ENCODE data around the gene MT1E.

Gene MT1E

DNA sequence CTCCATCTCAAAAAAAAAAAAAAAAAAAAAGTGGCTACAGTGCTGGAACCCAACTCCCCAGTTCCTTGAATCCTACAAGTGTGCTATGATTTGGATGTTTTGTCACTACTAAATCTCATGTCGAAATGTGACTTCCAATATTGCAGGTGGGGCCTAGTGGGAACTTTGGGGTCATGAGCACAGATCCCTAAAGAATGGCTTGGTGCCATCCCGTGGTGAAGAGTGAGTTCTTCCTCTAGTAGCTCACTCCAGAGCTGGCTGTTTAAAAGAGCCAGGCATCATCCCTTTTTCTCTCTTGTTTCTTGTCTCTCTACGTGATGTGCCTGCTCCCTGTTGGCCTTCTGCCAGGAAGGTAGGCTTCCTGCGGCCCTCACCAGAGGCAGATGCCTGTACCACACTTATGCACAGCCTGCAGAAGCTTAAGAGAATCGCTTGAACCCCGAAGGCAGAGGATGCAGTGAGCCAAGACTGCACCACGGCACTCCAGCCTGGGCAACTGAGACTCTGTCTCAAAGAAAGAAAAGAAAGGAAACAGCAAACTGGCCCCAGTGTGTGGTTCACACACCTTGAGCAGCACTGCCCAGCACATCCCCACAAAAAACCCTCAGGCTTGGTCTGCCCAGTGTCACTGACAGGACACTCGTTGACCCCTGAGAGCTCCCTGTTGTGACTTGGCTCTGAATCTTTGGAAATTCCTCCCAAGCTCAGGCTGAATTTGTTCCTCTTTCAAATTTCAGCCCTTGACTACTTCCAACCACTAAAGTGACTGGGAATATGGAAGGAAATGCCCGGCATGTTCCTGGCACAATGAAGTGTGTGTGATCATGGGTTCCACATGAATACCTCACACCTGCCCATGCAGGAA is 3.1 kb downstream of the MT1E start:
- DNase-seq, result no peak

DNA sequence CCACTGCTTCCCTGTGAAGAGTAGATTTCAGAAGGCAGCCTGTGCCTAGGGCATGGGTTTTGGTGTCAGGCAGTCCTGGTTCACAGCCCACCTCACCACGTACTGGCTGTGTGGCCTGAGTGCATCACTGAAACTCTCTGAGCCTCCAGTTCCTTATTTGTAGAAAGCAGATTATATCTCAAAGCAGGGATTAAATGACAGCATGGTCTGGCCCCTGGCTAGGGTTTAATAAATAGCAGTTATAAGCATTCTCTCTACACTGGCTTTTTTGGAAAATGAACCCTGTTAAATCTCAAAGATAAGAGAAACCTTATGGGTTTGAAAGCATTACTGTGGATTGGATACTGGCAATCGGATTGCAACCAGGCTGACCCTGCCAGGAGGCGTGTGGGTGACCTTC is 4.0 kb downstream of the MT1E start:
- no peak for DNase-seq

- no peak for DNase-seq
These were observed 4.6 kb downstream of the MT1E start for GRCh38 chr16:56630134-56630533.

DNA sequence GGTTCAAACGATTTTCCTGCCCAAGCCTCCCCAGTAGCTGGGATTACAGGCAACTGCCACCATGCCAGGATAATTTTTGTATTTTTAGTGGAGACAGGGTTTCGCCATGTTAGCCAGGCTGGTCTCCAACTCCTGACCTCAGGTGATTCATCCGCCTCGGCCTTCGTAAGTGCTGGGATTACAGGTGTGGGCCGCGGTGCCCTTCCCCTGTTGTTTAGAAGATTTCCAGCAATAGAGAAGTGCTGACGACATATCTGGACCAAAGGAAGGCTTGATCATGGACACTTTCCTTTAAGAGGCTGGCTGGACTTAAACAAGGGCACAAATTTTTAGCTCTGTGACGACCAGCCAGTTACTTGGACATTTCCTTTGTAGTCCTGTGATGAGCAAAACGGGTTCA is 5.6 kb downstream of the MT1E start:
- no peak for DNase-seq

DNA sequence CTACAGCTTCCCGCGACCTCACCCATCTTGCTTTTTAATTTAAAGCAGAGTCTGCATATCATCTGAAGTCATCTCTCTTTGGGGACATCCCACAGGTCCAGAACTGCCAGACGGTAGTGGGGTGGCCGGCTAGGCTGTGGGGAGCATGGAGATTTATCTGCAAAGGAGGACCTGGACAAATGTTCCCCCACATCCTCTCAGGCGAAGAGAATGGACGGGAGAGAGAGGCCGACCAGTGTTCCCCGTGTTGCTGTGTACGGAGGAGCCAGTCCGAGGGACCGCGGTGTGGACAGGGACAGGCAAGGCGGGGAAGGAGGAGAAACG is 6.2 kb downstream of the MT1E start:
- DNase-seq, result no peak

GRCh38 chr16:56632156-56632847 is 6.7 kb downstream of the MT1E start, which contains the start of gene MT1M:
MT1M (plus strand) TSS chr16:56632659; CDS start chr16:56632732, 73 bp downstream.
- DNase-seq, result no peak

GRCh38 chr16:56632848-56633365 is 7.3 kb downstream of the MT1E start:
- DNase-seq, result no peak

GRCh38 chr16:56633535-56633934 is 8.0 kb downstream of the MT1E start:
- DNase-seq, result no peak

- DNase-seq, result no peak
These were observed 9.3 kb downstream of the MT1E start for GRCh38 chr16:56634715-56635440.

DNA sequence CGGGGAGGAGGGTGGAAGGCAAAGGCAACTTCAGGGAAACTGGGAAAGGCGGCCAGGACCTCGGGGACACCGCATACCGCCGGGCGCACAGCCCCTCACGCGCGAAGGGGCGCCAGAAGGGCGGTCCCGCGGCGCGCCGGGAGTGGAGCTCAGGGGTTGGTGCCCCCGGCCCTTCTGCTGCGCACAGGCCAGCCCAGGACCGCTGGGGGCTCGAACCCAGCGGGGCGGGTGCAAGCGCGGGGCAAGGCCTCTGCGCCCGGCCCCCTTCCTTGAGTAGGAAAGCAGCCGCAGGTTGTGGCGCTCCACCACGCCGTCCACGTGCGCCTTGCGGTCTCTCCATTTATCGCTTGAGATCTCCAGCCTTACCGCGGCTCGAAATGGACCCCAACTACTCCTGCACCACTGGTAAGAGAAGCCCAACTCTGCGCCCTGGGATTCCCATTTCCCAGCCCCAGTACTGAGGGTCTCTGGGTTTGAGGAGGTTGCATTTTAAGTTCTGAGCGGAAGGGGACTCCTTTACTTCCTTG is 9.9 kb downstream of the MT1E start:
- no peak for DNase-seq

DNA sequence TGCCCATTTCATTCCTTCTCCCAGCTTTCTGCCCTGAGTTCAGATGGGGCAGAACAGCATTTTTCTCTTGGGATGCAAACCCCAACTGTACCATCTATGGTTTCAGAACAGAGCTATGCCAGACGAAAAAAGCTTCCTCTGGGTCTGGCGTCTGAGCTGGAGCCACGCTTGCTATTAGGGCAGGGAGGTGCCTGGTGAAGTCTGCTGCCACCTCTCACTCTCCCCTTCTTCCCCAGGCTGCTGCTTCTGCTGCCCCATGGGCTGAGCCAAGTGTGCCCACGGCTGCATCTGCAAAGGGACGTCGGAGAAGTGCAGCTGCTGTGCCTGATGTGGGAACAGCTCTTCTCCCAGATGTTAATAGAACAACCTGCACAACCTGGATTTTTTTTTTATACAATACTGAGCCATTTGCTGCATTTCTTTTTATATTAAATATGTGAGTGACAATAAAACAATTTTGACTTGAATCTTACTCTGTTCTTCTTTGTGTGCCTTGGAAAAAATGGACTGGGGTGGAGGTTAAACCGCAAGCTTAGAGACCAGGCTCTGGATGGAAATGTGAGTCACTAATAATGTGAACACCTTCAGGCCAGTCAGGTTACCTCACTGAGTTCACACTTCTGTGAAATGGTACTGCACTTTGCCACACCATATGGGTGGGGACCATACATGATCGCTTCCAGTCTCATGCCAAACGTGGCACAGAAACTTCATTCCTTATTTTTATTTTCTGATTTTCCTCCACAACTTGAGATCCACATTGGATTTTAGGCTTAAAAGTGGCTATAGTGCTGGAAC is 11.2 kb downstream of the MT1E start:
- no peak for DNase-seq

DNA sequence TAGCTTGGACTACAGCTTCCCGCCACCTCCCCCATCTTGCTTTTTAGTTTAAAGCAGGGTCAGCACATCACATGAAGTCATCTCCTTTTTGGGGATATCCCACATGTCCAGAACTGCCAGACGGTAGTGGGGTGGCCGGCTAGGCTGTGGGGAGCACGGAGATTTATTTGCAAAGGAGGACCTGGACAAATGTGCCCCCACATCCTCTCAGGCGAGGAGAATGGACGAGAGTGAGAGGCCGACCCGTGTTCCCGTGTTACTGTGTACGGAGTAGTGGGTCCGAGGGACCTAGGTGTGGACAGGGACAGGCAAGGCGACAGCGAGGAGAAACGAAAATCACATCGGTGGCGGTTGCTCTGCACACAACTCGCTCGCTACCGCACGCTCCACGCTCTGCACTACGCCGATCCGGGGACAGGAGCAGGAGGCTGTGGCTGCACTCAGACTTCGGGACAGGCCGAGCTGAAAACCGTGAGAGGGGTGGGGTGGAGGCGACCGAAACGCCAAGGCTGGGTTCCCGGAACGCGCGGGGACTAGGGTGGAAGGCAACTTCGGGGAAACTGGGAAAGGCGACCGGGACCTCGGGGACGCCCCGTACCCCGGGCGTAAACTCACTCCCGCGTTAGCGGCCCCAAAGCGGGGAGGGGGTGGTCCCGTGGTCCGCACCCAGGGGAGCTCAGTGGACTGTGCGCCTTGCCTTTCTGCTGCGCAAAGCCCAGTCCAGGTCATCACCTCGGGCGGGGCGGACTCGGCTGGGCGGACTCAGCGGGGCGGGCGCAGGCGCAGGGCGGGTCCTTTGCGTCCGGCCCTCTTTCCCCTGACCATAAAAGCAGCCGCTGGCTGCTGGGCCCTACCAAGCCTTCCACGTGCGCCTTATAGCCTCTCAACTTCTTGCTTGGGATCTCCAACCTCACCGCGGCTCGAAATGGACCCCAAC is 12.5 kb downstream of the MT1E start, which contains the start of gene MT1A:
Gene MT1A (plus strand): TSS at position 853 of the 937 bp plus-strand sequence. CDS start 73 bp downstream, at position 926.
- no peak for DNase-seq

GRCh38 chr16:56639045-56639444 is 13.5 kb downstream of the MT1E start:
- DNase-seq, result no peak

DNA sequence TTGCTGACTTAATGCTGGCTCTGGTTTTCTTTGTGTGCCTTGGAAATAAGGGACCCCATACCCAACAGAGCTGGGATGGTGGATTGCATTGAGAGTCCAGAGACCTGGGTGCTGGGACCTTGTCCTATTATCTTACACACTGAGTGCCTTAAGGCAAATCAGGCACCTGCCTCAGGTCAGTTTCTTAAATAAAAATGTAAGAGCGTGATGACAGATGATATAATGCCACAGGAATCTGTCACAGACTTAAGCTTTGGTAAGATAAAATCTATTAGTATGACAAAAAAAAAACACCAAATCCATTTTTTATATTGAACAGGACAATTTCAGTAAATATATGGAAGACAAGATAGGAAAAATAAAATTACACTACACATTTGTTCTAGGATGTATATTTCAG is 14.5 kb downstream of the MT1E start:
- no peak for DNase-seq

- DNase-seq, result no peak
These were observed 15.6 kb downstream of the MT1E start for GRCh38 chr16:56641166-56641565.

DNA sequence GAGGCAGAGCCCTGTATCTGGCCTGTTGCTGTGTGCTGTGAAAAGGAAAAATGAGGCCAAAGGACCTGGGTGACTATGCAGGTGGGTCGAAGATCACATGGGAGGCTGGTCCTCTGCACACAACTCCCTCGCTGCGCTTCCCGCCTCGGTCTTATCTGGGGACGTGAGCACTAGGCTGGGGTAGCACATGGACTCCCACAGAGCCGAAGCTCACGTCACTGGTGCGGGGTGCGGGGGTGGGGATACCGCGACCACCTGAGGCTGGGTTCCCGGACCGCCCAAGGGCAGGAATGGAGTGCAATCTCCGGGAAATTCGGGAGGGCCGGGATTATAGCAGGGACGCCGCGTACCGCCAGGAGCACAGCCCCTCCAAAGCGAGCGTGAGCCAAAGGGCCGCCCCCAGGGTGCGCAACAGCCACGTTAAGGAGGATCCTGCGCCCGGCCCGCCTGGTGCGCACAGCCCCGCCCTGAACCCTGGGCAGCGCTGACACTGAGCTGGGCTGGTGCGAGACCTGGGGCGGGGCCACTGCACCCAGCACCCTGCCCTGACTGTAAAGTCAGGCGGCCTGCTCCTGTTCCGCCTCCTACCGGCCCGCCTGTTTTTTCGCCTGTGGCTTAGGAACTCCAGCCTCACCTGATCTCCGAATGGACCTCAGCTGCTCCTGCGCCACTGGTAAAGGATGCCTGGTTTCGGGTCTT is 17.6 kb downstream of the MT1E start:
- no peak for DNase-seq

DNA sequence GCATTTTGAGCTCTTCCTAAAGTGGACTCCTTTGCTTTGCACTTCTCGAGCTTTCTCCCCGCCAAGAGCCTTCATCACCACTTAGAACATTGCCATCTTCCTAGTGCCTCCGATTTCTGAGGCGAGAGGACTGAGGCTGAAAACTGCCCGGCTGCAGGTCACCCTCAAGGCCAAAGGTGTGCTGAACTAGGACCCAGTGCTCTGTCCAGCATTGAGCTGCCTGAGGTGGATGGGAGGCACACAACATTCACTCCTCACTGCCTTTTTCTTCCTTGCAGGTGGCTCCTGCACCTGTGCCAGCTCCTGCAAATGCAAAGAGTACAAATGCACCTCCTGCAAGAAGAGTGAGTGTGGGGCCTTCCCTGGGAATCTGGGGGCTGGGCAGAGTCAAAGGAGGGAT is 18.3 kb downstream of the MT1E start:
- no peak for DNase-seq

GRCh38 chr16:56645311-56645710 is 19.7 kb downstream of the MT1E start:
- DNase-seq, result no peak

- no peak for DNase-seq
These were observed 20.3 kb downstream of the MT1E start for GRCh38 chr16:56645838-56646237.

DNA sequence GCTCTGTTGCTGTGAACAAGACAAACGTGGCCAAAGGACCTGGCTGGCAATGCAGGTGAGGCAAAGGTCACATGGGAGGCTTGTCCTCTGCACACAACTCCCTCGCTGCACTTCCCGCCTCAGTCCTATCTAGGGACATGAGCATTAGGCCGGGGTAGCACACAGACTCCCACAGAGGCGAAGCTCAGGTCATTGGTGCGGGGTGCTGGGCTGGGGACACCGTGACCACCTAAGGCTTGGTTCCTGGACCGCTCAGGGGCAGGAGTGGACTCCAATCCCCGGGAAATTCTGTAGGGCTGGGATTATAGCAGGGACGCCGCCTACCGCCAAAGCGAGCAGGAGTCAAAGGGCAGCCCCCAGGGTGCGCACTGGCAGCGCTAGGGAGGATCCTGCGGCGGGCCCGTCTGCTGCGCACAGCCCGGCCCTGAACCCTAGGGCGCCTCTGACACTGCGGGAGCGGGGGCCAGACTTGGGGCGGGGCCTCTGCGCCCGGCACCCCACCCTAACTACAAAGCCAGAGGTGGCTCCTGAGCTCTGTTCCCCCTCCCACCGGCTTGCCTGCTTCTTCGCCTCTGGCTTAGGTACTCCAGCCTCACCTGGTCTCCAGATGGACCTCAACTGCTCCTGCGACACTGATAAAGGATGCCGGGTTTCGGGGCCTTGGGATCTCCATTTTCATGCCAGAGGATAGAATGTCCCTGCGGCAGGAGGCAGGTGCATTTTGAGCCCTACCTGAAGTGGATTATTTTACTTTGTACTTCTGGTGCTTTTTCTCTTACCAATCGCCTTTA is 22.3 kb downstream of the MT1E start:
- no peak for DNase-seq
